Activated T-helper 2 cell treated with anti-CD3 and anti-CD28 coated beads, Interferon-gamma antibody, Interleukin-2, Interleukin-4, amounts not matched to agents 10 μg/mL and 5 μg/mL and 100 μg/mL, durations not matched to agents 14 hours and 24 hours and 36 hours (primary cell): ENCODE results near the gene ETDC. TPM values are rescaled to one million over a fixed set of nuclear protein-coding genes. Genes with fewer than 3 reads are reported as not detected.
"Not testable (repeated sequence)": the region's sequence is repeated elsewhere in the genome, so short reads cannot be mapped to it uniquely, and the experiment has no call there.

ENCODE experiments used
- DNase-seq: peaks from one replicate; pipeline ENCODE4 v3.0.0; 2021; ENCODE audit warnings: low spot score
- H3K27ac Mint-ChIP-seq: one replicate; pipeline ENCODE4 v1.8.0; 2021; ENCODE audit warnings: mixed read lengths
- H3K27me3 Mint-ChIP-seq: one replicate; pipeline ENCODE4 v1.8.0; 2021; ENCODE audit warnings: low read depth, mixed read lengths
- H3K36me3 Mint-ChIP-seq: one replicate; pipeline ENCODE4 v1.8.0; 2021; ENCODE audit warnings: low read depth, mixed read lengths
- H3K4me1 Mint-ChIP-seq: one replicate; pipeline ENCODE4 v1.8.0; 2021; ENCODE audit warnings: low read depth, mixed read lengths
- H3K4me3 Mint-ChIP-seq: one replicate; pipeline ENCODE4 v1.8.0; 2021; ENCODE audit warnings: low read depth, mild to moderate bottlenecking, moderate library complexity, mixed read lengths
- H3K9me3 Mint-ChIP-seq: one replicate; pipeline ENCODE4 v1.8.0; 2021; ENCODE audit warnings: mixed read lengths
- intact Hi-C: fragments of 100-400 bp; cut with micrococcal nuclease; formaldehyde crosslinking; loops from one replicate; pipeline ENCODE4 v1.15.1; 2023
- total RNA-seq: library from RNA; stranded (reverse); gene quantifications from 2 replicates; pipeline ENCODE4 v1.2.3, GENCODE V29; 2022

Gene ETDC
- total RNA-seq, result not detected in 2 replicates

- Mint-ChIP-seq H3K36me3 (no peaks in the 10 kb centered on the region), H3K4me3 (no peak within 1 kb of the TSS), H3K27ac (no peak within 1 kb of the TSS), H3K4me1 (no peaks in the 10 kb centered on the region), H3K9me3 (peaks cover 23% of the 10 kb centered on the region), H3K27me3 (no peaks in the 10 kb centered on the region)
- intact Hi-C loops, result no loop called here
- no peak for DNase-seq
Measured at GRCh38 chrX:135309430-135309923, at the start of gene ETDC. Gene ETDC, plus strand, starts transcription at chrX:135309480. Its CDS starts 0 bp downstream, at chrX:135309480.

GRCh38 chrX:135260976-135261375 is 48.3 kb upstream of the ETDC start:
- H3K9me3 Mint-ChIP-seq, result peaks cover 18% of the 10 kb centered on the region
- H3K4me3 Mint-ChIP-seq, H3K36me3 Mint-ChIP-seq, H3K4me1 Mint-ChIP-seq, H3K27me3 Mint-ChIP-seq, intact Hi-C loops, H3K27ac Mint-ChIP-seq, DNase-seq: not testable (repeated sequence)

GRCh38 chrX:135263376-135263775 is 45.9 kb upstream of the ETDC start:
- H3K36me3 Mint-ChIP-seq, H3K27ac Mint-ChIP-seq, DNase-seq, H3K4me1 Mint-ChIP-seq, H3K4me3 Mint-ChIP-seq, H3K27me3 Mint-ChIP-seq, intact Hi-C loops: not testable (repeated sequence)
- H3K9me3 Mint-ChIP-seq, result peaks cover 30% of the 10 kb centered on the region

- no peak overlapping the region for H3K4me3 Mint-ChIP-seq
- H3K9me3 Mint-ChIP-seq, result peaks cover 30% of the 10 kb centered on the region
- peaks cover 7% of the 10 kb centered on the region for H3K27me3 Mint-ChIP-seq
- intact Hi-C loops, result no loop called here
- DNase-seq, result no peak
- no peaks in the 10 kb centered on the region for H3K4me1 Mint-ChIP-seq
- H3K36me3 Mint-ChIP-seq, result no peaks in the 10 kb centered on the region
- H3K27ac Mint-ChIP-seq, result no peak overlapping the region
Measured at GRCh38 chrX:135264206-135264605, 45.1 kb upstream of the ETDC start.

- Mint-ChIP-seq H3K36me3 (no peaks in the 10 kb centered on the region), H3K27me3 (no peaks in the 10 kb centered on the region), H3K4me1 (no peaks in the 10 kb centered on the region), H3K4me3 (no peak overlapping the region), H3K27ac (no peak overlapping the region), H3K9me3 (peaks cover 9% of the 10 kb centered on the region)
- DNase-seq, result no peak
- intact Hi-C loops, result no loop called here
Measured at GRCh38 chrX:135273162-135273561, 36.1 kb upstream of the ETDC start.

- Mint-ChIP-seq H3K36me3 (peaks cover 3% of the 10 kb centered on the region), H3K27ac (no peak overlapping the region), H3K27me3 (no peaks in the 10 kb centered on the region), H3K9me3 (peaks cover 35% of the 10 kb centered on the region), H3K4me3 (no peak overlapping the region), H3K4me1 (no peaks in the 10 kb centered on the region)
- no peak for DNase-seq
- intact Hi-C loops, result no loop called here
Measured at GRCh38 chrX:135275973-135276372, 33.3 kb upstream of the ETDC start.

GRCh38 chrX:135287266-135287823 is 21.9 kb upstream of the ETDC start:
- no peaks in the 10 kb centered on the region for H3K4me1 Mint-ChIP-seq
- H3K27ac Mint-ChIP-seq, result no peak overlapping the region
- peaks cover 26% of the 10 kb centered on the region for H3K36me3 Mint-ChIP-seq
- peaks cover 41% of the 10 kb centered on the region for H3K9me3 Mint-ChIP-seq
- no peaks in the 10 kb centered on the region for H3K27me3 Mint-ChIP-seq
- DNase-seq, result no peak
- intact Hi-C loops, result no loop called here
- H3K4me3 Mint-ChIP-seq, result no peak overlapping the region

- peaks cover 27% of the 10 kb centered on the region for H3K36me3 Mint-ChIP-seq
- DNase-seq, result peak; percentile 45
- peaks cover 15% of the 10 kb centered on the region for H3K9me3 Mint-ChIP-seq
- H3K27ac Mint-ChIP-seq, result peak overlapping the region; percentile 63
- intact Hi-C loops, result loop anchor here (5.0 kb wide), 1 partner anchor 127 kb away; the partner anchor contains the start of gene SMIM10L2A
- peaks cover 5% of the 10 kb centered on the region for H3K4me1 Mint-ChIP-seq
- peak overlapping the region; percentile 83 for H3K4me3 Mint-ChIP-seq
- H3K27me3 Mint-ChIP-seq, result no peaks in the 10 kb centered on the region
Measured at GRCh38 chrX:135295238-135295943, 13.9 kb upstream of the ETDC start.

GRCh38 chrX:135295944-135296305 is 13.4 kb upstream of the ETDC start:
- Mint-ChIP-seq H3K9me3 (peaks cover 14% of the 10 kb centered on the region), H3K4me1 (peaks cover 5% of the 10 kb centered on the region), H3K36me3 (peaks cover 23% of the 10 kb centered on the region), H3K27me3 (no peaks in the 10 kb centered on the region), H3K4me3 (peak overlapping the region; percentile 83), H3K27ac (peak overlapping the region; percentile 63)
- intact Hi-C loops, result loop anchor here (5.0 kb wide), 1 partner anchor 126 kb away; the partner anchor contains the start of gene SMIM10L2A
- no peak for DNase-seq

GRCh38 chrX:135302269-135302873 is 6.9 kb upstream of the ETDC start:
- peaks cover 4% of the 10 kb centered on the region for H3K4me1 Mint-ChIP-seq
- H3K9me3 Mint-ChIP-seq, result peaks cover 4% of the 10 kb centered on the region
- intact Hi-C loops, result no loop called here
- H3K27me3 Mint-ChIP-seq, result no peaks in the 10 kb centered on the region
- no peak for DNase-seq
- H3K4me3 Mint-ChIP-seq, result no peak overlapping the region
- peaks cover 3% of the 10 kb centered on the region for H3K36me3 Mint-ChIP-seq
- no peak overlapping the region for H3K27ac Mint-ChIP-seq

- no peak overlapping the region for H3K4me3 Mint-ChIP-seq
- no peaks in the 10 kb centered on the region for H3K9me3 Mint-ChIP-seq
- no peaks in the 10 kb centered on the region for H3K4me1 Mint-ChIP-seq
- no peaks in the 10 kb centered on the region for H3K36me3 Mint-ChIP-seq
- DNase-seq, result no peak
- no peaks in the 10 kb centered on the region for H3K27me3 Mint-ChIP-seq
- no peak overlapping the region for H3K27ac Mint-ChIP-seq
- intact Hi-C loops, result no loop called here
Measured at GRCh38 chrX:135304741-135305140, 4.5 kb upstream of the ETDC start.

GRCh38 chrX:135307171-135307570 is 2.1 kb upstream of the ETDC start:
- Mint-ChIP-seq H3K36me3 (no peaks in the 10 kb centered on the region), H3K27me3 (no peaks in the 10 kb centered on the region), H3K4me3 (no peak overlapping the region), H3K27ac (no peak overlapping the region), H3K4me1 (no peaks in the 10 kb centered on the region), H3K9me3 (peaks cover 8% of the 10 kb centered on the region)
- intact Hi-C loops, result no loop called here
- DNase-seq, result no peak

GRCh38 chrX:135308345-135308855 is 880 bp upstream of the ETDC start:
- Mint-ChIP-seq H3K27ac (no peak overlapping the region), H3K36me3 (no peaks in the 10 kb centered on the region), H3K9me3 (peaks cover 12% of the 10 kb centered on the region), H3K4me1 (no peaks in the 10 kb centered on the region), H3K27me3 (no peaks in the 10 kb centered on the region), H3K4me3 (no peak overlapping the region)
- intact Hi-C loops, result no loop called here
- no peak for DNase-seq
